Measurements from ENCODE around the gene PPAN.

The PPAN gene

GRCh38 chr19:10092648-10093294 lies 13.4 kb upstream of the PPAN start:
- DNase-seq (ENCODE audit: low read depth in 2 of 2): no peak

- DNase-seq (ENCODE audit: low read depth in 2 of 2): no peak
Observed at GRCh38 chr19:10093295-10094186, 12.6 kb upstream of the PPAN start.

- DNase-seq (ENCODE audit: low read depth in 2 of 2): no peak
Observed at GRCh38 chr19:10095622-10095947, 10.6 kb upstream of the PPAN start.

- DNase-seq (ENCODE audit: low read depth in 2 of 2): peak; percentile 81 to 82
Observed at GRCh38 chr19:10095948-10096614, 10.1 kb upstream of the PPAN start.

GRCh38 chr19:10096615-10096963 lies 9.6 kb upstream of the PPAN start:
- no peak for DNase-seq (ENCODE audit: low read depth in 2 of 2)

- DNase-seq (ENCODE audit: low read depth in 2 of 2): no peak
Observed at GRCh38 chr19:10100163-10100785, 5.9 kb upstream of the PPAN start.

GRCh38 chr19:10102787-10103236 lies 3.4 kb upstream of the PPAN start:
- no peak for DNase-seq (ENCODE audit: low read depth in 2 of 2)

- no peak for DNase-seq (ENCODE audit: low read depth in 2 of 2)
Observed at GRCh38 chr19:10104130-10104513, 2.0 kb upstream of the PPAN start.

GRCh38 chr19:10104665-10105508 lies 1.3 kb upstream of the PPAN start:
- DNase-seq (ENCODE audit: low read depth in 2 of 2): peak in 1 of 2 donors; percentile 69

- peak; percentile 71 to 83 for DNase-seq (ENCODE audit: low read depth in 2 of 2)
Observed at GRCh38 chr19:10105509-10106099, 558 bp upstream of the PPAN start.

- no peak for DNase-seq (ENCODE audit: low read depth in 2 of 2)
Observed at GRCh38 chr19:10107254-10107653, 1.1 kb downstream of the PPAN start.

- no peak for DNase-seq (ENCODE audit: low read depth in 2 of 2)
Observed at GRCh38 chr19:10107817-10108367, 1.7 kb downstream of the PPAN start.

- no peak for DNase-seq (ENCODE audit: low read depth in 2 of 2)
Observed at GRCh38 chr19:10109528-10109927, 3.4 kb downstream of the PPAN start.

- DNase-seq (ENCODE audit: low read depth in 2 of 2): no peak
Observed at GRCh38 chr19:10110076-10110971, 4.2 kb downstream of the PPAN start.

GRCh38 chr19:10110972-10111317 lies 4.8 kb downstream of the PPAN start:
- no peak for DNase-seq (ENCODE audit: low read depth in 2 of 2)

GRCh38 chr19:10111405-10111811 lies 5.2 kb downstream of the PPAN start, which contains the start of gene P2RY11:
Gene P2RY11, plus strand, starts transcription at chr19:10111693. Its CDS starts 29 bp downstream, at chr19:10111722.
- peak in 1 of 2 donors; percentile 57 for DNase-seq (ENCODE audit: low read depth in 2 of 2)

GRCh38 chr19:10112037-10112761 lies 6.0 kb downstream of the PPAN start:
- peak in 1 of 2 donors; percentile 71 for DNase-seq (ENCODE audit: low read depth in 2 of 2)

- peak; percentile 67 to 68 for DNase-seq (ENCODE audit: low read depth in 2 of 2)
Observed at GRCh38 chr19:10112895-10113591, 6.9 kb downstream of the PPAN start.

Measured in stimulated activated CD4-positive, alpha-beta T cell treated with anti-CD3 and anti-CD28 coated beads, Interleukin-4, amount 100 ng/mL, for 48 hours (primary cell).